Immature natural killer cell (primary cell): ENCODE data around the gene ARHGAP26. TPM values are rescaled to one million over a fixed set of nuclear protein-coding genes. Genes with fewer than 3 reads are reported as not detected.

Experiments
- DNase-seq, 3 donors: peaks; one replicate each; pipeline ENCODE4 v3.0.0; 2022; ENCODE audit warnings: mixed read lengths in 1 of 3
- H3K27ac Mint-ChIP-seq, 6 donors: one replicate each; pipeline ENCODE4 v1.8.0; 2020; ENCODE audit warnings: mixed read lengths in 6 of 6, mild to moderate bottlenecking in 5 of 6, inconsistent platforms in 4 of 6, moderate library complexity in 3 of 6
- H3K27me3 Mint-ChIP-seq, 3 donors: one replicate each; pipeline ENCODE4 v1.8.0; 2020 to 2021; ENCODE audit warnings: low read depth in 3 of 3, mild to moderate bottlenecking in 3 of 3, mixed read lengths in 3 of 3, moderate library complexity in 3 of 3, inconsistent platforms in 1 of 3
- H3K36me3 Mint-ChIP-seq, 3 donors: one replicate each; pipeline ENCODE4 v1.8.0; 2020; ENCODE audit warnings: mixed read lengths in 3 of 3, inconsistent platforms in 2 of 3, mild to moderate bottlenecking in 2 of 3
- H3K4me1 Mint-ChIP-seq, 2 donors: one replicate each; pipeline ENCODE4 v1.8.0; 2020; ENCODE audit warnings: inconsistent platforms in 2 of 2, mild to moderate bottlenecking in 2 of 2, mixed read lengths in 2 of 2, moderate library complexity in 1 of 2
- H3K4me3 Mint-ChIP-seq, 5 donors: one replicate each; pipeline ENCODE4 v1.8.0; 2020; ENCODE audit warnings: mild to moderate bottlenecking in 5 of 5, mixed read lengths in 5 of 5, inconsistent platforms in 3 of 5, moderate library complexity in 3 of 5
- H3K9me3 Mint-ChIP-seq, 6 donors: one replicate each; pipeline ENCODE4 v1.8.0; 2020; ENCODE audit warnings: mild to moderate bottlenecking in 6 of 6, mixed read lengths in 6 of 6, inconsistent platforms in 4 of 6, moderate library complexity in 3 of 6
- polyA plus RNA-seq, 3 donors: library from polyadenylated mRNA; unstranded; fragments of 300-500 nt; fragmentation: Illumina TruSeq; gene quantifications; one replicate each; pipeline ENCODE4 v1.2.3, GENCODE V29; 2021

ARHGAP26 gene
- polyA plus RNA-seq, 3 donors from 2014 or later = 14.5 to 43.7 (median 17.6) TPM

GRCh38 chr5:142934051-142934762, 164.0 kb downstream of the ARHGAP26 start:
- no peak for DNase-seq
- Mint-ChIP-seq H3K4me1 (peaks cover 87 to 99% of the 10 kb centered on the region in 2 donors), H3K27ac (peak overlapping the region; percentile 86 to 99 (median 96)), H3K36me3 (peaks cover 13 to 42% (median 37%) of the 10 kb centered on the region in 3 donors), H3K27me3 (peaks cover 3 to 9% (median 7%) of the 10 kb centered on the region in 3 donors), H3K9me3 (no peaks in the 10 kb centered on the region), H3K4me3 (peak overlapping the region; percentile 15 to 78 (median 45))

- DNase-seq = no peak
- H3K27me3 Mint-ChIP-seq = peaks cover 0 to 6% (median 6%) of the 10 kb centered on the region in 3 donors
- peak overlapping the region; percentile 85 to 99 (median 94) for H3K27ac Mint-ChIP-seq
- H3K4me1 Mint-ChIP-seq = peaks cover 87 to 99% of the 10 kb centered on the region in 2 donors
- H3K9me3 Mint-ChIP-seq = no peaks in the 10 kb centered on the region
- H3K36me3 Mint-ChIP-seq = peaks cover 13 to 43% (median 38%) of the 10 kb centered on the region in 3 donors
- peak overlapping the region in 3 of 5 donors; percentile 26 to 50 (median 36) for H3K4me3 Mint-ChIP-seq
Measured at GRCh38 chr5:142935014-142935413, 164.8 kb downstream of the ARHGAP26 start.

- H3K27me3 Mint-ChIP-seq = peaks cover 1 to 6% (median 2%) of the 10 kb centered on the region in 3 donors
- H3K4me3 Mint-ChIP-seq = peak overlapping the region in 2 of 5 donors; percentile 24 to 61
- DNase-seq = no peak
- peak overlapping the region; percentile 4 to 69 (median 50) for H3K27ac Mint-ChIP-seq
- peaks cover 79 to 96% of the 10 kb centered on the region in 2 donors for H3K4me1 Mint-ChIP-seq
- H3K36me3 Mint-ChIP-seq = peaks cover 11 to 35% (median 34%) of the 10 kb centered on the region in 3 donors
- no peaks in the 10 kb centered on the region for H3K9me3 Mint-ChIP-seq
Measured at GRCh38 chr5:142937374-142937773, 167.2 kb downstream of the ARHGAP26 start.

GRCh38 chr5:142938266-142938880, 168.2 kb downstream of the ARHGAP26 start:
- no peak for DNase-seq
- Mint-ChIP-seq H3K36me3 (peaks cover 8 to 30% (median 26%) of the 10 kb centered on the region in 3 donors), H3K27me3 (peaks cover 1 to 6% (median 2%) of the 10 kb centered on the region in 3 donors), H3K4me3 (no peak overlapping the region), H3K4me1 (peaks cover 79 to 96% of the 10 kb centered on the region in 2 donors), H3K27ac (peak overlapping the region in 4 of 6 donors; percentile 9 to 68 (median 46)), H3K9me3 (no peaks in the 10 kb centered on the region)

- Mint-ChIP-seq H3K4me1 (peaks cover 74 to 96% of the 10 kb centered on the region in 2 donors), H3K27me3 (peaks cover 1 to 6% (median 2%) of the 10 kb centered on the region in 3 donors)
Measured at GRCh38 chr5:142939006-142939405, 168.8 kb downstream of the ARHGAP26 start.

GRCh38 chr5:142939884-142940283, 169.7 kb downstream of the ARHGAP26 start:
- Mint-ChIP-seq H3K27ac (peak overlapping the region in 2 of 6 donors; percentile 45 to 46), H3K4me3 (no peak overlapping the region), H3K9me3 (no peaks in the 10 kb centered on the region)

More at GRCh38 chr5:142939006-142939405, 168.8 kb downstream of the ARHGAP26 start:
- Mint-ChIP-seq H3K9me3 (no peaks in the 10 kb centered on the region), H3K27ac (peak overlapping the region in 4 of 6 donors; percentile 17 to 61 (median 32)), H3K4me3 (no peak overlapping the region), H3K36me3 (peaks cover 6 to 25% (median 21%) of the 10 kb centered on the region in 3 donors)
- DNase-seq = no peak

GRCh38 chr5:142941245-142941644, 171.1 kb downstream of the ARHGAP26 start:
- DNase-seq = no peak
- H3K27me3 Mint-ChIP-seq = peaks cover 1 to 4% (median 2%) of the 10 kb centered on the region in 3 donors
- no peaks in the 10 kb centered on the region for H3K9me3 Mint-ChIP-seq
- peak overlapping the region; percentile 62 to 86 (median 72) for H3K27ac Mint-ChIP-seq
- peaks cover 3 to 16% (median 13%) of the 10 kb centered on the region in 3 donors for H3K36me3 Mint-ChIP-seq
- peaks cover 70 to 93% of the 10 kb centered on the region in 2 donors for H3K4me1 Mint-ChIP-seq
- peak overlapping the region in 3 of 5 donors; percentile 47 to 65 (median 48) for H3K4me3 Mint-ChIP-seq

More at GRCh38 chr5:142939884-142940283, 169.7 kb downstream of the ARHGAP26 start:
- no peak for DNase-seq
- H3K27me3 Mint-ChIP-seq = peaks cover 1 to 6% (median 2%) of the 10 kb centered on the region in 3 donors
- H3K36me3 Mint-ChIP-seq = peaks cover 3 to 22% (median 16%) of the 10 kb centered on the region in 3 donors
- H3K4me1 Mint-ChIP-seq = peaks cover 71 to 94% of the 10 kb centered on the region in 2 donors

- no peak for DNase-seq
- Mint-ChIP-seq H3K27ac (peak overlapping the region in 5 of 6 donors; percentile 1 to 81 (median 34)), H3K4me3 (no peak overlapping the region), H3K9me3 (no peaks in the 10 kb centered on the region), H3K4me1 (peaks cover 69 to 92% of the 10 kb centered on the region in 2 donors), H3K27me3 (peaks cover 1 to 5% (median 2%) of the 10 kb centered on the region in 3 donors), H3K36me3 (peaks cover 5 to 13% (median 7%) of the 10 kb centered on the region in 3 donors)
Measured at GRCh38 chr5:142942901-142943300, 172.7 kb downstream of the ARHGAP26 start.

DNA sequence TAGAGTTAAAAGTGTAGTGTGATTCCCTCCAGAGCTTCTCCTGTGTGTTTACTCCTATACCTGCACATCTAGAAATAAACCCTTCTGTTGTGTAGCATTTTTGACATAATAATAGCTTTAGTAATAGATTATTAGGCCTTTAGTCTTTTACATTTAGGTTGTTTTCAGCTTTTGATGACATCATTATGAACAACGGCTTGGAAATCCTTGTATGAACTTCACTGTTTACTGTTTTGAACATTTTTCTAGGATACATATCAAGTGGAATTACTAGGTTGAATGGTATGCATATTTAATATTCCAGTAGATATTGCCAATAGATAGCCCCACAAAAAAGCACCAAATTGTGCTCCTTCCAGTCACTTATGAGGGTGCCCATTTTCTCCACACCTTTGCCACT, 174.0 kb downstream of the ARHGAP26 start:
- Mint-ChIP-seq H3K4me1 (peaks cover 68 to 83% of the 10 kb centered on the region in 2 donors), H3K36me3 (peaks cover 6 to 15% (median 8%) of the 10 kb centered on the region in 3 donors), H3K4me3 (no peak overlapping the region), H3K27ac (peak overlapping the region; percentile 34 to 77 (median 48)), H3K27me3 (peaks cover 3 to 5% (median 5%) of the 10 kb centered on the region in 3 donors), H3K9me3 (no peaks in the 10 kb centered on the region)
- no peak for DNase-seq

- peaks cover 71 to 83% of the 10 kb centered on the region in 2 donors for H3K4me1 Mint-ChIP-seq
- peak overlapping the region; percentile 63 to 89 (median 74) for H3K27ac Mint-ChIP-seq
- peaks cover 6 to 18% (median 13%) of the 10 kb centered on the region in 3 donors for H3K36me3 Mint-ChIP-seq
Measured at GRCh38 chr5:142945321-142945720, 175.1 kb downstream of the ARHGAP26 start.

DNA sequence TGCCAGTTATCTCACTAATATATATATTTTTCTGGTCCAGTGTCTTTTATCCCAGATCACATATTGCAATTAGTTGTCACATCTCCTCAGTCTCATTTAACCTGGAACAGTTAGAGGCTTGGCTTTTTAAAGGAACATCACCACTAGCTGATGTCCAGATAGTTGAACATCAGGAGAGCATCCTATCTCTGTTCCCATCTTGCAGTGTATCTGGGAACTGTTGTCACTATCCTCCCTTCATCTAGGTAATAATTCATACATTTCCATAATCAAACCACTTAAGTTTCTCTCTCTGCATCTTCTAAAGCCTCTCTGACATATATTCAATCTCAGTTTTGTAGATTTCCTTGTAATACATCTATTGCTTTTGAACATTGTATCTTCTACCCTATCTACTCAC, 175.7 kb downstream of the ARHGAP26 start:
- Mint-ChIP-seq H3K4me3 (peak overlapping the region in 2 of 5 donors; percentile 37 to 60), H3K27me3 (peaks cover 4 to 5% (median 5%) of the 10 kb centered on the region in 3 donors), H3K27ac (peak overlapping the region; percentile 39 to 82 (median 58)), H3K36me3 (peaks cover 6 to 18% (median 13%) of the 10 kb centered on the region in 3 donors), H3K9me3 (no peaks in the 10 kb centered on the region), H3K4me1 (peaks cover 71 to 85% of the 10 kb centered on the region in 2 donors)
- DNase-seq = no peak

More at GRCh38 chr5:142945321-142945720, 175.1 kb downstream of the ARHGAP26 start:
- Mint-ChIP-seq H3K4me3 (no peak overlapping the region), H3K9me3 (no peaks in the 10 kb centered on the region), H3K27me3 (peaks cover 4 to 5% (median 5%) of the 10 kb centered on the region in 3 donors)
- DNase-seq = no peak

DNA sequence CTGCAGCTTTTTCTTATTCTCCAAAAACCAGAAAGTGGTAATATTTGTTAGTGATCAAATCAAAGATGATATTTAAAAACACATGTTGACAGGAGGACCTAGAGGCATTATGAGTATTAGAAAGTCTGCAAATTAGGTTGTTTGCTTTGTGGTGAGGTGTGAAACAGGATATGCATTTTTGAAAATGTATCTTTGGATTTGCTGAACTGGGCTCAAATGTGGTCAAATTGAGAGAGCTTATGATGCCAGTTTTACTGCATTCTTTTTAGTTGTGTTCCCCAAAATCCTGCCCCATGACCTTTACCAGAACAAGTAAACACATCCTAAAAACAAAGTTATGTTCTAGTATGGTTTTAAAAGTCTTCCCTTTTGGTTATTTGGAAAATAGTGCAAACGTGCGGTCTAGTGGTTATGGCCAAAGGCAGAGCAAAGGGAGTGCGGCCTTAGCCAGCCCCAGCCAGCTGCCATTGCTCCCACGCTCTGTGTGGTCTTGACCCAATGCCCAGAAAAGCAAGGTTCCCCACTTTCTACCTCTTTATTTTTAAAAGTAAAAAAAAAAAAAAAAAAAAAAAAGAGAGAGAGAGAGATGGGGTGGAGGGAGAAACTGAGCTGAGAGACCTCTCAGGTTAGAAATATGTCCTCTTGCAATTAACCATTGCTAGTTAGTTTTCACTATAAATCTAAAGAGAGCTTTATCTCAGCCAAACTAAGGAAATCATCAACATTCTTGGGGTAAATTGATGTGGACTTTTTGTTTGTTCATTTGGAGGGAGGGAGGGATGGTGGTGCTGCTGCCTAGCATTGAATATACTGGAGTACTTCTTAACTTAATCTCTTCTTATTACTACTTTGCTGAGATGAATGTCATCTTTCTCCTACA, 176.6 kb downstream of the ARHGAP26 start:
- Mint-ChIP-seq H3K4me3 (peak overlapping the region; percentile 14 to 60 (median 20)), H3K4me1 (peaks cover 73 to 86% of the 10 kb centered on the region in 2 donors), H3K27ac (peak overlapping the region; percentile 45 to 82 (median 68)), H3K9me3 (no peaks in the 10 kb centered on the region), H3K36me3 (peaks cover 6 to 18% (median 13%) of the 10 kb centered on the region in 3 donors), H3K27me3 (peaks cover 3 to 5% (median 4%) of the 10 kb centered on the region in 3 donors)
- no peak for DNase-seq

DNA sequence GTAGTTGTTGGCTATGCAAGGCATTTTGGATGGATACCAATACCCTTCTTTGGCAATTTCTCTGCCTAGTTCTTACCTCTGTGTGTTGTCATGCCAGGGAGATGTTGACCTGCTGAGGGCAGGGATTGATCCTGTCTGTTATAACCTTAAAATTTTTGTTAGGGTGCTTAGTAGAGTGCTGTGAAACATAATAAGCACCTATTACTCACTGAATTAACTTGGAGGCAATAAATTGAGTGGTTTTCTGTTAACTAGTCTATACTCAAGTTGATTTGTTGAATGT, 177.2 kb downstream of the ARHGAP26 start:
- H3K4me3 Mint-ChIP-seq = peak overlapping the region in 1 of 5 donors; percentile 39
- H3K9me3 Mint-ChIP-seq = no peaks in the 10 kb centered on the region
- DNase-seq = no peak
- peaks cover 76 to 86% of the 10 kb centered on the region in 2 donors for H3K4me1 Mint-ChIP-seq
- peak overlapping the region in 5 of 6 donors; percentile 32 to 82 (median 73) for H3K27ac Mint-ChIP-seq
- peaks cover 6 to 23% (median 19%) of the 10 kb centered on the region in 3 donors for H3K36me3 Mint-ChIP-seq
- H3K27me3 Mint-ChIP-seq = peaks cover 3 to 5% (median 4%) of the 10 kb centered on the region in 3 donors
